A673 (cell line): Measurements from ENCODE around the gene PHACTR3.

Source experiments
- EZH2 ChIP-seq: fragments of 200-600 bp; sonication (generic); IDR thresholded peaks from 2 replicates; pipeline ENCODE4 v1.6.1; 2017; ENCODE audit warnings: borderline replicate concordance, low read depth, mild to moderate bottlenecking, mixed read lengths, antibody characterized with exemption, low read length; ENCODE audit not compliant: poor library complexity, severe bottlenecking
- TF ChIP-seq, protein P1 (sequence below): fragments of 300-800, 200-600 bp; sonication (generic); conservative IDR thresholded peaks from 2 replicates; pipeline ENCODE4 v1.5.1; 2017; ENCODE audit warnings: low read depth, mild to moderate bottlenecking, antibody characterized with exemption, low read length, moderate library complexity, mixed read lengths

- TF ChIP-seq, protein P1, sequence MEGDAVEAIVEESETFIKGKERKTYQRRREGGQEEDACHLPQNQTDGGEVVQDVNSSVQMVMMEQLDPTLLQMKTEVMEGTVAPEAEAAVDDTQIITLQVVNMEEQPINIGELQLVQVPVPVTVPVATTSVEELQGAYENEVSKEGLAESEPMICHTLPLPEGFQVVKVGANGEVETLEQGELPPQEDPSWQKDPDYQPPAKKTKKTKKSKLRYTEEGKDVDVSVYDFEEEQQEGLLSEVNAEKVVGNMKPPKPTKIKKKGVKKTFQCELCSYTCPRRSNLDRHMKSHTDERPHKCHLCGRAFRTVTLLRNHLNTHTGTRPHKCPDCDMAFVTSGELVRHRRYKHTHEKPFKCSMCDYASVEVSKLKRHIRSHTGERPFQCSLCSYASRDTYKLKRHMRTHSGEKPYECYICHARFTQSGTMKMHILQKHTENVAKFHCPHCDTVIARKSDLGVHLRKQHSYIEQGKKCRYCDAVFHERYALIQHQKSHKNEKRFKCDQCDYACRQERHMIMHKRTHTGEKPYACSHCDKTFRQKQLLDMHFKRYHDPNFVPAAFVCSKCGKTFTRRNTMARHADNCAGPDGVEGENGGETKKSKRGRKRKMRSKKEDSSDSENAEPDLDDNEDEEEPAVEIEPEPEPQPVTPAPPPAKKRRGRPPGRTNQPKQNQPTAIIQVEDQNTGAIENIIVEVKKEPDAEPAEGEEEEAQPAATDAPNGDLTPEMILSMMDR = no peak
- TF ChIP-seq EZH2 = no peak
Observed at GRCh38 chr20:59698598-59698997, 94.3 kb downstream of the PHACTR3 start.
